ENCODE measurements around the gene BICD2. TPM values are rescaled to one million over a fixed set of nuclear protein-coding genes. Genes with fewer than 3 reads are reported as not detected.

BICD2 gene
- total and polyA plus RNA-seq, 4 donors = 2.5 to 16.0 (median 11.2) TPM

DNA sequence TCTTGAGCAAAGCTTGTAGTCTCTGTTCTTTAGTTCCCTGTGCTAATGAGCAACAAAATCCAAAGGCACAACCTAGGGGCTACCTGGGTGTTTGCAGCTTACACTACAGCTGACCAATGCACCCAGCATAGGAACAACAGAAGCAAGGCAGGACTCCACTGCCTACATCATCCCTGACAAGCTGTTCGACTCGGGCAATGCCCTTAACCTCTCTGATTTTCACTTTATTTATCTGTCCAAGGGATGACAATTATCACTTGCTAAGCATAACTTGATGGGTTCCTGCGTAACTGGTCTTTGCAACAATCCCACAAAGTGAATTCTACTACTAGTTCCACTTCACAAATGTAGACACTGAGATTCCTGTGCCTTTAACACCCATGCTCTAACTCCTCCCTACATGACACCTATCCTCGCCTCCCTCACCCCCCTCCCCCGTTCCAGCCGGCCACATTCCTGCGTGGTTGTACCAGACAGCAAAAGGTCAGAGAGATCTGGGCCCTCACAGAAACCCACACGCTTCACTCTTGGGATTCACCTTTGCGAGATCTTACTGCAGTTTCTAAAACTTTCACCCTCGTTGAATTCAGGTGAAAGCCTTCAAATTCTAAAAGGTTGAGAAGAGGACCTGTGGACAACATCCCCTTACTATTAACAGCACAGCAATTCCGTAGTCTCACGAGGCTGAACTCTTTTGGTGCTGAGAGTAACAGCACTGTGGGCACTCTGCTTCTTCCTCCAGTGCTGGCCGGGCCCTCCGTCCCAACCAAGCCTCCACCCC is 95.7 kb downstream of the BICD2 start:
- peak overlapping the region; percentile 83 to 100 (median 84) for H3K4me3 ChIP-seq (ENCODE audit: low read depth in 1 of 3, low read length in 3 of 3)
- H3K27me3 ChIP-seq (ENCODE audit: control insufficient read depth in 4 of 4, insufficient read depth in 4 of 4, low read length in 3 of 4) = no peaks in the 10 kb centered on the region
- no peaks in the 10 kb centered on the region for H3K36me3 ChIP-seq (ENCODE audit: control insufficient read depth in 4 of 4, insufficient read depth in 3 of 4, low read depth in 1 of 4, low read length in 3 of 4)
- 20% methylated on average over 14 of the region's 14 CpGs for WGBS
- TF ChIP-seq, protein P1, sequence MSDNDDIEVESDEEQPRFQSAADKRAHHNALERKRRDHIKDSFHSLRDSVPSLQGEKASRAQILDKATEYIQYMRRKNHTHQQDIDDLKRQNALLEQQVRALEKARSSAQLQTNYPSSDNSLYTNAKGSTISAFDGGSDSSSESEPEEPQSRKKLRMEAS (IDR thresholded peaks at IDR 0.05) = no peak
- no peak for TF ChIP-seq ZBTB33 (IDR thresholded peaks at IDR 0.05)
- peak; percentile 26 for TF ChIP-seq SP1 (IDR thresholded peaks at IDR 0.05)
- TF ChIP-seq RAD21 (IDR thresholded peaks at IDR 0.05) = no peak
- TF ChIP-seq, protein P2, sequence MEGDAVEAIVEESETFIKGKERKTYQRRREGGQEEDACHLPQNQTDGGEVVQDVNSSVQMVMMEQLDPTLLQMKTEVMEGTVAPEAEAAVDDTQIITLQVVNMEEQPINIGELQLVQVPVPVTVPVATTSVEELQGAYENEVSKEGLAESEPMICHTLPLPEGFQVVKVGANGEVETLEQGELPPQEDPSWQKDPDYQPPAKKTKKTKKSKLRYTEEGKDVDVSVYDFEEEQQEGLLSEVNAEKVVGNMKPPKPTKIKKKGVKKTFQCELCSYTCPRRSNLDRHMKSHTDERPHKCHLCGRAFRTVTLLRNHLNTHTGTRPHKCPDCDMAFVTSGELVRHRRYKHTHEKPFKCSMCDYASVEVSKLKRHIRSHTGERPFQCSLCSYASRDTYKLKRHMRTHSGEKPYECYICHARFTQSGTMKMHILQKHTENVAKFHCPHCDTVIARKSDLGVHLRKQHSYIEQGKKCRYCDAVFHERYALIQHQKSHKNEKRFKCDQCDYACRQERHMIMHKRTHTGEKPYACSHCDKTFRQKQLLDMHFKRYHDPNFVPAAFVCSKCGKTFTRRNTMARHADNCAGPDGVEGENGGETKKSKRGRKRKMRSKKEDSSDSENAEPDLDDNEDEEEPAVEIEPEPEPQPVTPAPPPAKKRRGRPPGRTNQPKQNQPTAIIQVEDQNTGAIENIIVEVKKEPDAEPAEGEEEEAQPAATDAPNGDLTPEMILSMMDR (IDR thresholded peaks at IDR 0.05; ENCODE audit: low read depth, low read length, missing input control) = no peak
- no peak for TF ChIP-seq FOXA1 (IDR thresholded peaks at IDR 0.05)
- TF ChIP-seq HNF4G (IDR thresholded peaks at IDR 0.05) = no peak
- TF ChIP-seq JUND (IDR thresholded peaks at IDR 0.05) = no peak
- TF ChIP-seq YY1 (IDR thresholded peaks at IDR 0.05) = no peak
- no peak for TF ChIP-seq TAF1 (conservative IDR thresholded peaks at IDR 0.05)
- TF ChIP-seq FOXA2 (IDR thresholded peaks at IDR 0.05) = no peak
- TF ChIP-seq GABPA (IDR thresholded peaks at IDR 0.05 in 1 of 2, conservative IDR thresholded peaks at IDR 0.05 in 1 of 2) = peak in 1 of 2 donors; percentile 26
- TF ChIP-seq, protein P3, sequence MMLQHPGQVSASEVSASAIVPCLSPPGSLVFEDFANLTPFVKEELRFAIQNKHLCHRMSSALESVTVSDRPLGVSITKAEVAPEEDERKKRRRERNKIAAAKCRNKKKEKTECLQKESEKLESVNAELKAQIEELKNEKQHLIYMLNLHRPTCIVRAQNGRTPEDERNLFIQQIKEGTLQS (IDR thresholded peaks at IDR 0.05) = no peak
- TF ChIP-seq REST (IDR thresholded peaks at IDR 0.05) = no peak
- TF ChIP-seq EGR1 (IDR thresholded peaks at IDR 0.05; ENCODE audit: low read depth in 2 of 2) = no peak
- TF ChIP-seq RXRA (IDR thresholded peaks at IDR 0.05) = peak in 1 of 2 donors; percentile 16
- TF ChIP-seq HNF4A (conservative IDR thresholded peaks at IDR 0.05) = no peak
- peak; percentile 52 for DNase-seq (ENCODE audit: low spot score)
- H3K4me1 ChIP-seq (ENCODE audit: control insufficient read depth in 4 of 4, insufficient read depth in 4 of 4, low read length in 3 of 4) = peaks cover 11 to 37% (median 29%) of the 10 kb centered on the region in 4 donors
- peak overlapping the region; percentile 88 to 93 for H3K27ac ChIP-seq (ENCODE audit: low read depth in 1 of 2, low read length in 2 of 2)
- H3K9me3 ChIP-seq (ENCODE audit: control insufficient read depth in 4 of 4, low read length in 3 of 4) = no peaks in the 10 kb centered on the region
- peak overlapping the region; percentile 42 to 91 for H3K9ac ChIP-seq (ENCODE audit: low read depth in 1 of 2, low read length in 2 of 2)
